ENCODE results near the gene ABT1.

ABT1 gene

DNA sequence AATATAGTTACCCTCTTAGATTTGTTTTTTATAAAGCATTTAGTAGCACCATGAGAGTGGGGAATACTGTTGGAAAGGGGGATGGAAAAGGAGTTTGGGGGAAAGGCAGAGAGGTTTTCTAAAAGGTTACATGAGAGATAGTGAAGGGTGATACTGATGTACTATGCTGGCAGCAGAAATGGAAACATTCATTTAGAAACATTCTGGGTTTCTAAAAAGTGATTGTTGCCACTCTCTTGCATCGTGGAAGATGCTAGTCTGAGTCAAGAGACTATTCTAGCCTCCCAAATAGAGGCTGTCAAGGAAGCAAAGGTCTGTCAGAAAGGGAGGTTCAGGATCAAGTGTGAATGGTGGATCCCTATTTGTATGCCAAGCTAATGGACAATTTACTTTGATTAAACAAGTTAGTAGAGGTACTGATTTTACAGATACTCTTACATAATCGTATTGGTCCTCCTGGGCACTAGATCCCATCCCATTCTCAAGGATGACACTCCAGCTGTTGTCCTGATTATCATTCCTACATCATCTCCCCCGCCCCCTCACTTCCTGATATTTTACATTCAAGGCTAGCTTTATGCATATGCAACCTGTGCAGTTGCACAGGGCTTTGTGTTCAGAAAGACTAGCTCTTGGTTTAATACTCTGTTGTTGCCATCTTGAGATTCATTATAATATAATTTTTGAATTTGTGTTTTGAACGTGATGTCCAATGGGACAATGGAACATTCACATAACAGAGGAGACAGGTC is 15.4 kb upstream of the ABT1 start:
- peaks cover 7% of the 10 kb centered on the region for H3K36me3 Mint-ChIP-seq (ENCODE audit: low read depth)
- peaks cover 15% of the 10 kb centered on the region for H3K4me1 Mint-ChIP-seq (ENCODE audit: low read depth)
- no peak overlapping the region for H3K27ac Mint-ChIP-seq
- intact Hi-C loops (cut with micrococcal nuclease), result no loop called here
- H3K27me3 Mint-ChIP-seq, result peaks cover 29% of the 10 kb centered on the region
- no peak overlapping the region for H3K4me3 Mint-ChIP-seq
- H3K9me3 Mint-ChIP-seq, result peaks cover 13% of the 10 kb centered on the region

DNA sequence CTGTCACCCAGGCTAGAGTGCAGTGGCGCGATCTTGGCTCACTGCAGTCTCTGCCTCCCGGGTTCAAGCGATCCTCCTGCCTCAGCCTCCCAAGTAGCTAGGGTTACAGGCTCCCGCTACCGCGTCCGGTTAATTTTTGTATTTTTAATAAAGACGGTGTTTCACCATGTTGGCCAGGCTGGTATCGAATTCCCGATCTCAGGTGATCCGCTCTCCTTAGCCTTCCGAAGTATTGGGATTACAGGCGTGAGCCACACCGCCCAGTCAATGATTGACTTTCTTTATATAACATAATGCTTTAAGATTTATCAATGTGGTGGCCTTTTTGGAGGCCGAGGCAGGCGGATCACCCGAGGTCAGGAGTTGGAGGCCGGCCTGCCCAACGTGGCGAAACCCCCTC is 7.8 kb upstream of the ABT1 start:
- Mint-ChIP-seq H3K27me3 (peaks cover 30% of the 10 kb centered on the region), H3K27ac (no peak overlapping the region), H3K4me3 (no peak overlapping the region), H3K9me3 (no peaks in the 10 kb centered on the region), H3K36me3 (ENCODE audit: low read depth) (no peaks in the 10 kb centered on the region), H3K4me1 (ENCODE audit: low read depth) (peaks cover 17% of the 10 kb centered on the region)
- intact Hi-C loops (cut with micrococcal nuclease), result no loop called here

DNA sequence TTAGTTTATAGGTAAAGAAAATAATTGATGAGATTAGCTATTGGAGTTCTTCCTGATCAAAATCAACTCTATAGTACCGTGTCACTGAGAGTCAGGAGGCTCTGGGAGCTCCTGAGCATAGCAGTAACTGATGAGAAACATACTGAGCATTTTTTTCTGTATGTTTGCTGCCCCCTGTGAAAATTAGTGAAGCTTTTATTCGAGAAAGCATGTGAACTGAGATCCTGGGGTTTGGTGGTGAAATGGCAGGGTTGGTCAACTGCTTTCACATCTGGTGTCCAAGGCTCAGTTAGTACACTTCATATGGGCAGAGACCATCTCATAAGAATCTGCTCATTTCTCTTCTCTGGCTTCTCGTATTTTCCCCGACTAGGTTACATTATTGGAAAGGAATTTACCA is 4.1 kb upstream of the ABT1 start:
- H3K27me3 Mint-ChIP-seq, result peaks cover 29% of the 10 kb centered on the region
- no peaks in the 10 kb centered on the region for H3K9me3 Mint-ChIP-seq
- intact Hi-C loops (cut with micrococcal nuclease), result no loop called here
- H3K4me1 Mint-ChIP-seq (ENCODE audit: low read depth), result peaks cover 24% of the 10 kb centered on the region
- H3K4me3 Mint-ChIP-seq, result no peak overlapping the region
- H3K27ac Mint-ChIP-seq, result no peak overlapping the region
- no peaks in the 10 kb centered on the region for H3K36me3 Mint-ChIP-seq (ENCODE audit: low read depth)

DNA sequence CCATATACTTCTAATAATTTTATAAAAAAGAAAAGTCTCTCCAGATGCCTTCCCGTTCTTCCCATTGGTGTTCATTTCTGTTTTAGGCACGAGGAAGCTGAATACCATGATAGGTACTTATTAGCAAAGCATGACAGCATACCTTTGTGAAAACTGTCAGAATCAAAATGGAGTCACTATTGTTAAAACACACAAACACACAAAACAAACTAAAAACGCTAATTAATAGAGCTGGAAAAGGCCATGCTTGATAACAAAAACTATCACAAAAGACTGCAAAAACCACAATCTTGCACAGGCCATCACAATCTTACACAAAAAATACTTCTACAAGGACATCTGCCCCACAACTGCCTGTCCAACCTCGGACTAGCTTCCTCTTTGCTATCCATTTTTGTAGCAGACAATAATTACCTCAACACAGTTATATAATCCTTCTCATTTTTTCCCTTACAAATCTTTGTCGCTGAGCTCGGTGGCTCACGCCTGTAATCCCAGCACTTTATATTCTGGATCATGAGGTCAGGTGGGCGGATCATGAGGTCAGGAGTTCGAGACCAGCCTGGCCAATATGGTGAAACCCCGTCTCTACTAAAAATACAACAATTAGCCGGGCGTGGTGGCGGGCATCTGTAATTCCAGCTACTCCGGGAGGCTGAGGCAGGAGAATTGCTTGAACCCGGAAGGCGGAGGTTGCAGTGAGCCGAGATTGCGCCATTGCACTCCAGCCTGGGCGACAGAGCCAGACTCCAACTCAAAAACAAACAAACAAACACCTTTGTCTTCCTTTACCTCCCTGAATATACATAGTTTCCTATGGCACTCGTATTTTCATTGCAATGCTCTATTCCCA is 3.2 kb upstream of the ABT1 start:
- intact Hi-C loops (cut with micrococcal nuclease), result no loop called here
- H3K4me1 Mint-ChIP-seq (ENCODE audit: low read depth), result peaks cover 32% of the 10 kb centered on the region

DNA sequence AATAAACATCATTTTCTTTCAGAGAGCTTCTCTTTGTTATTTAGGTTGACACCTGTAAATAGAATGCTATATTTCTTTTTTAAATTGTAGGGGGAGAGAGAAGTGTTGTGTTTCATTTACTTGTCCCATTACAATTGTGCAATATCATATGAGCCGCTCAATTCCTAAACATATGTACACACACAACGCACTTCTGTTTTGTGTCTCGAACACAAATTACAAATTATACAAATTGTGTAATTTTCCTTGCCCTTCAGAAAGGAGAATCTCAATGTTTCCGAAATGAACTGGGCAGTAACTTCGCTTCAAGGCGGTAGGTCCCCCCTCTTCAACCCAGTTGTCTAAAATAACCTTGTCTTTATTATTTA is 2.6 kb upstream of the ABT1 start:
- intact Hi-C loops (cut with micrococcal nuclease), result no loop called here
- no peaks in the 10 kb centered on the region for H3K9me3 Mint-ChIP-seq
- H3K27me3 Mint-ChIP-seq, result peaks cover 29% of the 10 kb centered on the region
- peaks cover 14% of the 10 kb centered on the region for H3K36me3 Mint-ChIP-seq (ENCODE audit: low read depth)
- peaks cover 35% of the 10 kb centered on the region for H3K4me1 Mint-ChIP-seq (ENCODE audit: low read depth)
- no peak overlapping the region for H3K27ac Mint-ChIP-seq
- no peak overlapping the region for H3K4me3 Mint-ChIP-seq

More for the DNA sequence above, 3.2 kb upstream of the ABT1 start:
- H3K9me3 Mint-ChIP-seq, result no peaks in the 10 kb centered on the region
- H3K4me3 Mint-ChIP-seq, result no peak overlapping the region
- H3K27me3 Mint-ChIP-seq, result peaks cover 29% of the 10 kb centered on the region
- H3K36me3 Mint-ChIP-seq (ENCODE audit: low read depth), result peaks cover 8% of the 10 kb centered on the region
- H3K27ac Mint-ChIP-seq, result no peak overlapping the region

- H3K27ac Mint-ChIP-seq, result no peak overlapping the region
These were observed 1.8 kb upstream of the ABT1 start for GRCh38 chr6:26594730-26595632.

DNA sequence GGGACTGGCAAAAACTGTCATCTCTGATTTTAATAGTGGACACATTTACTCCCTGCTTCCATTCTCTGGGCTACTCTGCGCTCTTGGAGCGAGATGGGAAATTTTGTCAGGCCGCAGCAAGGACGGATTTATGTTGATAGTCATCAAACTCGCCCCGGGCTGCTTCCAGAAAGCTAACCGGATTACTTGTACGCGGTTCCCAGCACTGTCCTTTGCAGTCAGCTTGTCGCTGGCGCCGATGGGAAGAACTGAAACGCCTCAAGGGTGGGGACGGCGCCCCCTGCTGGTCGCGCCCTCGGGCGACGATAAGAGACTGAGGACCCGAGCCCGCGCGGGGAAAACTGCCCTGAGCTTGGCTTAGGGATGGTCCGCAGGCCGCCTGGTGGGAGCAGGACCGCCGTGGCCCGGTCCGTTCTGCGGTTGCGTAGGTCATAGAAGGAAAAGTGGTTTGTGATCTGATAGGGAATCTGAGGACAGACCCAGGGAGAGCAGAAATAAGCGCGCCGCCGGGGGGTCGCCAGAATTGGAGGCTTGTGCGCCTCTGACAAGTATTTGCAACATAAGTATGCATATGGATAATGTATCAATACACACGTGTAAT is 984 bp upstream of the ABT1 start:
- Mint-ChIP-seq H3K27me3 (peaks cover 28% of the 10 kb centered on the region), H3K36me3 (ENCODE audit: low read depth) (peaks cover 30% of the 10 kb centered on the region), H3K27ac (no peak overlapping the region), H3K4me3 (no peak overlapping the region), H3K4me1 (ENCODE audit: low read depth) (peaks cover 35% of the 10 kb centered on the region), H3K9me3 (no peaks in the 10 kb centered on the region)
- intact Hi-C loops (cut with micrococcal nuclease), result loop anchor here (1.0 to 5.0 kb wide), 4 partner anchors 18 to 423 kb away; no protein-coding TSS in a partner anchor

More at GRCh38 chr6:26594730-26595632, 1.8 kb upstream of the ABT1 start:
- Mint-ChIP-seq H3K9me3 (no peaks in the 10 kb centered on the region), H3K27me3 (peaks cover 28% of the 10 kb centered on the region), H3K36me3 (ENCODE audit: low read depth) (peaks cover 23% of the 10 kb centered on the region), H3K4me3 (no peak overlapping the region), H3K4me1 (ENCODE audit: low read depth) (peaks cover 35% of the 10 kb centered on the region)
- intact Hi-C loops (cut with micrococcal nuclease), result loop anchor here (1.0 to 5.0 kb wide), 2 partner anchors 254 to 423 kb away; no protein-coding TSS in a partner anchor

DNA sequence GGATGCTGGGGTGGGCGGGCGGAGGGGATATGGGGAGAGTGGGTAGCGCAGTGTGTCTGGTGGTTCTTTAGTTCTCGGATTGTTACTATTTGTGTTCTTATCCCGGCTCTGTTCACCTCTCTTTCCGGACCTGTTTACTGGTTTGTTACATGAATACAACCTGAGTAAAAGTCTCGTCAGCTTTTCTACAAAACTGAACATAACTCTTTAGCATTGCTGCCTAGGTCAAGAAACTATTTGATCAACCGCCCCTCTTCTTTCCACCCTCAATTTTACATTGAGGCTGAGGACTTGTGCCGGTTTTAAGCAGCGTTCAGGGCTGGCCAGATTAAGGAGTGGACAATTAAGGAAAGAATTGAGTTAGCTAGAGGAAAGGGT is 625 bp downstream of the ABT1 start:
- Mint-ChIP-seq H3K36me3 (ENCODE audit: low read depth) (peaks cover 34% of the 10 kb centered on the region), H3K4me1 (ENCODE audit: low read depth) (peaks cover 27% of the 10 kb centered on the region), H3K27ac (no peak overlapping the region), H3K4me3 (no peak overlapping the region), H3K27me3 (peaks cover 19% of the 10 kb centered on the region), H3K9me3 (no peaks in the 10 kb centered on the region)
- intact Hi-C loops (cut with micrococcal nuclease), result loop anchor here (5.0 kb wide), 1 partner anchor 425 kb away; no protein-coding TSS in a partner anchor

- H3K4me3 Mint-ChIP-seq, result no peak overlapping the region
- peaks cover 19% of the 10 kb centered on the region for H3K27me3 Mint-ChIP-seq
- peaks cover 34% of the 10 kb centered on the region for H3K36me3 Mint-ChIP-seq (ENCODE audit: low read depth)
- H3K9me3 Mint-ChIP-seq, result no peaks in the 10 kb centered on the region
- intact Hi-C loops (cut with micrococcal nuclease), result loop anchor here (5.0 kb wide), 1 partner anchor 426 kb away; no protein-coding TSS in a partner anchor
- H3K4me1 Mint-ChIP-seq (ENCODE audit: low read depth), result peaks cover 27% of the 10 kb centered on the region
- H3K27ac Mint-ChIP-seq, result no peak overlapping the region
These were observed 1.1 kb downstream of the ABT1 start for GRCh38 chr6:26597821-26598220.

DNA sequence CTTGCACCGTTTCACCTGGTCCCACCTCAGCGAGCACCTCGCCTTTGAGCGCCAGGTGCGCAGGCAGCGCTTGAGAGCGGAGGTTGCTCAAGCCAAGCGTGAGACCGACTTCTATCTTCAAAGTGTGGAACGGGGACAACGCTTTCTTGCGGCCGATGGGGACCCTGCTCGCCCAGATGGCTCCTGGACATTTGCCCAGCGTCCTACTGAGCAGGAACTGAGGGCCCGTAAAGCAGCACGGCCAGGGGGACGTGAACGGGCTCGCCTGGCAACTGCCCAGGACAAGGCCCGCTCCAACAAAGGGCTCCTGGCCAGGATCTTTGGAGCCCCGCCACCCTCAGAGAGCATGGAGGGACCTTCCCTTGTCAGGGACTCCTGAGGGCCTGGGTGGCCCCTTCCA is 1.5 kb downstream of the ABT1 start:
- H3K4me3 Mint-ChIP-seq, result no peak overlapping the region
- H3K4me1 Mint-ChIP-seq (ENCODE audit: low read depth), result peaks cover 28% of the 10 kb centered on the region
- H3K27ac Mint-ChIP-seq, result no peak overlapping the region
- peaks cover 18% of the 10 kb centered on the region for H3K27me3 Mint-ChIP-seq
- intact Hi-C loops (cut with micrococcal nuclease), result loop anchor here (5.0 kb wide), 1 partner anchor 426 kb away; no protein-coding TSS in a partner anchor
- H3K36me3 Mint-ChIP-seq (ENCODE audit: low read depth), result peaks cover 34% of the 10 kb centered on the region
- H3K9me3 Mint-ChIP-seq, result no peaks in the 10 kb centered on the region

DNA sequence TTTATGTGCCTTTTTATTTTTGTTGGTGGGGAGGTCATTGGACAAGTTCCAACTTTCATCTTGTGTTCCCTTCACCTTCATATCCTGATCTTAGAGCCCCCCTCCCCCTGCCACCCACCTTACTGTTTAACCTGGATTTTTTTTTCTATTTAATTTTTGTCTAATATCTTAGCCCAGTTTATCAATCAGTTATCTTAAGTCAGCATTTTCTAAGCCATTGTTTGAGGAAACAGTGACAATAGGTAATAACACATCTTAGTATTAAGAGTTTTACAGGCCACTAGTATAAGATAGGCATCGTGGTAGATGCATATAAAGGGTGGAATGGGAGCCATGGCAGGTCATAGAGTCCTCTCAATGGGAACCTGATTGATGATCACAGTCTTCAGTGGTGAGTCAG is 2.4 kb downstream of the ABT1 start:
- peaks cover 34% of the 10 kb centered on the region for H3K36me3 Mint-ChIP-seq (ENCODE audit: low read depth)

GRCh38 chr6:26599591-26599990 is 2.8 kb downstream of the ABT1 start:
- H3K9me3 Mint-ChIP-seq, result no peaks in the 10 kb centered on the region
- peaks cover 6% of the 10 kb centered on the region for H3K27me3 Mint-ChIP-seq
- no peak overlapping the region for H3K4me3 Mint-ChIP-seq
- H3K27ac Mint-ChIP-seq, result no peak overlapping the region
- H3K4me1 Mint-ChIP-seq (ENCODE audit: low read depth), result peaks cover 31% of the 10 kb centered on the region
- intact Hi-C loops (cut with micrococcal nuclease), result loop anchor here (5.0 kb wide), 1 partner anchor 427 kb away; no protein-coding TSS in a partner anchor
- peaks cover 34% of the 10 kb centered on the region for H3K36me3 Mint-ChIP-seq (ENCODE audit: low read depth)

More for the DNA sequence above, 2.4 kb downstream of the ABT1 start:
- Mint-ChIP-seq H3K27ac (no peak overlapping the region), H3K4me3 (no peak overlapping the region), H3K4me1 (ENCODE audit: low read depth) (peaks cover 28% of the 10 kb centered on the region), H3K27me3 (peaks cover 10% of the 10 kb centered on the region), H3K9me3 (no peaks in the 10 kb centered on the region)
- intact Hi-C loops (cut with micrococcal nuclease), result loop anchor here (5.0 kb wide), 1 partner anchor 427 kb away; no protein-coding TSS in a partner anchor

- H3K27ac Mint-ChIP-seq, result no peak overlapping the region
- no peaks in the 10 kb centered on the region for H3K9me3 Mint-ChIP-seq
- intact Hi-C loops (cut with micrococcal nuclease), result loop anchor here (10.0 kb wide), 1 partner anchor 544 kb away; a partner anchor contains a TSS
- H3K27me3 Mint-ChIP-seq, result peaks cover 1% of the 10 kb centered on the region
- H3K4me1 Mint-ChIP-seq (ENCODE audit: low read depth), result peaks cover 40% of the 10 kb centered on the region
- H3K4me3 Mint-ChIP-seq, result no peak overlapping the region
- peaks cover 34% of the 10 kb centered on the region for H3K36me3 Mint-ChIP-seq (ENCODE audit: low read depth)
These were observed 4.0 kb downstream of the ABT1 start for GRCh38 chr6:26600759-26601158.
